HCT116 (cell line): ENCODE results near the gene BAIAP2. TPM values are rescaled to one million over a fixed set of nuclear protein-coding genes. Genes with fewer than 3 reads are reported as not detected.

Source experiments
- ATAC-seq: fragments of 200-7000 bp; cut with Tn5 transposase; 2 replicates; pipeline ENCODE4 v1.9.1; 2020; ENCODE audit warnings: mild to moderate bottlenecking, moderate library complexity
- BruUV-seq: library from RNA; stranded (reverse); fragments of 400-500 nt; replicated peaks from 2 replicates; lab custom pipeline; 2021; lab: Mats Ljungman, UMichigan
- CTCF ChIA-PET: fragments of 300-600 bp; sonication (Branson Sonifier 250); formaldehyde crosslinking; loops from one replicate; lab custom pipeline; 2021; ENCODE audit warnings: antibody characterized with exemption; lab: Charles Lee
- POLR2A ChIA-PET: fragments of 300-600, 350-600 bp; sonication (Branson Sonifier 250); formaldehyde crosslinking; loops from one replicate; lab custom pipeline; 2021; ENCODE audit warnings: antibody characterized with exemption; lab: Charles Lee
- RAD21 ChIA-PET, 2 experiments: fragments of 300-600 bp; sonication (Branson Sonifier 250); formaldehyde crosslinking; loops; one replicate each; lab custom pipeline; 2023; ENCODE audit warnings: low total read pairs in 2 of 2; ENCODE audit not compliant: uncharacterized antibody in 2 of 2, unreplicated experiment in 2 of 2, low non-redundant PET in 1 of 2; lab: Charles Lee
- DNase-seq: peaks from one replicate; pipeline ENCODE4 v3.0.0-alpha.2; 2010; ENCODE audit warnings: low read depth, low spot score
- H2AFZ ChIP-seq: fragments of 200-600 bp; shearing (Covaris generic), sonication (generic); 2 replicates; pipeline ENCODE4 v1.6.1; 2017; ENCODE audit warnings: low read depth, mixed run types, mixed read lengths, antibody characterized with exemption, low read length; ENCODE audit not compliant: poor library complexity, severe bottlenecking
- H3K27ac ChIP-seq: 2 replicates; pipeline ENCODE4 v1.5.1; 2012; ENCODE audit warnings: low read depth, low read length
- H3K27me3 ChIP-seq: fragments of 200-600 bp; sonication (generic); 2 replicates; pipeline ENCODE4 v1.6.1; 2016; ENCODE audit warnings: mixed run types, low read length, mixed read lengths; ENCODE audit not compliant: insufficient read depth
- H3K36me3 ChIP-seq, 2 experiments: fragments of 200-500 bp in 1 of 2; fragments of 200-600 bp in 1 of 2; sonication (Bioruptor generic) in 1 of 2; sonication (generic) in 1 of 2; 2 replicates each; pipeline versions ENCODE4 v1.5.1 to v1.6.1; 2014 to 2016; ENCODE audit warnings: low read length in 2 of 2, inconsistent platforms in 1 of 2, mixed read lengths in 1 of 2, mixed run types in 1 of 2; ENCODE audit not compliant: insufficient read depth in 2 of 2, control insufficient read depth in 1 of 2
- H3K4me1 ChIP-seq, 2 experiments: fragments of 200-600 bp in 1 of 2; sonication (generic) in 1 of 2; 2 replicates each; pipeline versions ENCODE4 v1.5.1 to v1.6.1; 2012 to 2017; ENCODE audit warnings: low read length in 2 of 2, inconsistent platforms in 1 of 2, mild to moderate bottlenecking in 1 of 2, mixed read lengths in 1 of 2, mixed run types in 1 of 2, moderate library complexity in 1 of 2; ENCODE audit not compliant: insufficient read depth in 2 of 2, control insufficient read depth in 1 of 2
- H3K4me2 ChIP-seq: fragments of 200-600 bp; sonication (generic); 2 replicates; pipeline ENCODE4 v1.6.1; 2017; ENCODE audit warnings: mixed run types, low read length, mixed read lengths
- H3K4me3 ChIP-seq, 2 experiments: fragments of 200-600 bp in 1 of 2; sonication (generic) in 1 of 2; replicated peaks in 1 of 2; 2 replicates each; pipeline ENCODE4 v1.5.1; 2011 to 2016; ENCODE audit warnings: low read length in 2 of 2, control low read depth in 1 of 2, low read depth in 1 of 2, mild to moderate bottlenecking in 1 of 2, mixed read lengths in 1 of 2, mixed run types in 1 of 2
- H3K79me2 ChIP-seq: fragments of 200-600 bp; sonication (generic); 2 replicates; pipeline ENCODE4 v1.6.1; 2017; ENCODE audit warnings: mild to moderate bottlenecking, mixed run types, low read length, moderate library complexity, mixed read lengths; ENCODE audit not compliant: insufficient read depth
- H3K9ac ChIP-seq: fragments of 200-600 bp; sonication (generic); 2 replicates; pipeline ENCODE4 v1.6.1; 2016; ENCODE audit warnings: low read length, mixed read lengths
- H3K9me2 ChIP-seq: fragments of 200-600 bp; sonication (generic), shearing (Covaris generic); 2 replicates; pipeline ENCODE4 v1.6.1; 2017; ENCODE audit warnings: mixed run types, mild to moderate bottlenecking, moderate library complexity; ENCODE audit not compliant: insufficient read depth
- H3K9me3 ChIP-seq, 2 experiments: fragments of 200-500 bp in 1 of 2; fragments of 200-600 bp in 1 of 2; sonication (Bioruptor generic) in 1 of 2; sonication (generic) in 1 of 2; 2 replicates each; pipeline ENCODE4 v1.6.1; 2014 to 2017; ENCODE audit warnings: low read length in 2 of 2, mixed read lengths in 2 of 2, inconsistent platforms in 1 of 2, low read depth in 1 of 2, mild to moderate bottlenecking in 1 of 2, mixed run types in 1 of 2, moderate library complexity in 1 of 2; ENCODE audit not compliant: control insufficient read depth in 1 of 2, insufficient read depth in 1 of 2
- H4K20me1 ChIP-seq: fragments of 200-600 bp; sonication (generic), shearing (Covaris generic); 2 replicates; pipeline ENCODE4 v1.6.1; 2017; ENCODE audit warnings: mixed run types, mild to moderate bottlenecking, moderate library complexity; ENCODE audit not compliant: insufficient read depth
- CBX3 ChIP-seq: IDR thresholded peaks from 2 replicates; pipeline ENCODE4 v1.6.1; 2012; ENCODE audit warnings: low read depth
- EGR1 ChIP-seq: IDR thresholded peaks from 2 replicates; pipeline ENCODE4 v1.6.1; 2012; ENCODE audit warnings: low read depth
- ELF1 ChIP-seq: IDR thresholded peaks from 2 replicates; pipeline ENCODE4 v1.6.1; 2012; ENCODE audit warnings: low read depth, borderline replicate concordance
- EZH2 ChIP-seq: fragments of 200-600 bp; sonication (generic); IDR thresholded peaks from 2 replicates; pipeline ENCODE4 v1.6.1; 2017; ENCODE audit warnings: antibody characterized with exemption, mixed run types
- EZH2phosphoT487 ChIP-seq: fragments of 200-600 bp; IDR thresholded peaks from 2 replicates; pipeline ENCODE4 v1.6.1; 2018; ENCODE audit warnings: antibody characterized with exemption, borderline replicate concordance
- JUND ChIP-seq: IDR thresholded peaks from 2 replicates; pipeline ENCODE4 v1.6.1; 2012
- POLR2A ChIP-seq: IDR thresholded peaks from 2 replicates; pipeline ENCODE4 v1.7.0; 2011; ENCODE audit warnings: borderline replicate concordance; ENCODE audit not compliant: insufficient read depth, insufficient read length; ENCODE audit errors: extremely low read depth
- POLR2AphosphoS5 ChIP-seq: IDR thresholded peaks from 2 replicates; pipeline ENCODE4 v1.6.1; 2011; ENCODE audit warnings: mild to moderate bottlenecking, low read depth, low read length, moderate library complexity
- RAD21 ChIP-seq: IDR thresholded peaks from 2 replicates; pipeline ENCODE4 v1.6.1; 2012; ENCODE audit warnings: low read depth, mild to moderate bottlenecking
- SIN3A ChIP-seq: IDR thresholded peaks from 2 replicates; pipeline ENCODE4 v1.6.1; 2012; ENCODE audit warnings: low read depth
- SRF ChIP-seq: IDR thresholded peaks from 2 replicates; pipeline ENCODE4 v1.6.1; 2012; ENCODE audit warnings: low read depth
- intact Hi-C: fragments of 100-400 bp; cut with micrococcal nuclease; formaldehyde crosslinking; loops from 2 replicates; pipeline ENCODE4 v1.10.0; 2022
- total RNA-seq: library from RNA; stranded (reverse); gene quantifications from one replicate; pipeline ENCODE4 v1.2.1, GENCODE V29; 2021; ENCODE audit not compliant: unreplicated experiment
- TF ChIP-seq, protein P1 (sequence below): IDR thresholded peaks from 2 replicates; pipeline ENCODE4 v1.6.1; 2012
- TF ChIP-seq, protein P2 (sequence below): IDR thresholded peaks from 2 replicates; pipeline ENCODE4 v1.6.1; 2012
- TF ChIP-seq, protein P3 (sequence below): IDR thresholded peaks from 2 replicates; pipeline ENCODE4 v1.6.1; 2011; ENCODE audit warnings: mild to moderate bottlenecking, low read length, moderate library complexity; ENCODE audit not compliant: insufficient replicate concordance; ENCODE audit errors: extremely low read depth
- TF ChIP-seq, protein P4 (sequence below), 3 experiments: fragments of 200-600 bp in 1 of 3; sonication (generic) in 1 of 3; IDR thresholded peaks in 2 of 3; conservative IDR thresholded peaks in 1 of 3; 2 replicates each; pipeline ENCODE4 v1.5.1; 2012 to 2017; ENCODE audit warnings: low read depth in 2 of 3, low read length in 2 of 3, antibody characterized with exemption in 1 of 3, borderline replicate concordance in 1 of 3, control low read depth in 1 of 3, mild to moderate bottlenecking in 1 of 3, mixed read lengths in 1 of 3, mixed run types in 1 of 3, moderate library complexity in 1 of 3; ENCODE audit not compliant: insufficient read depth in 1 of 3

BAIAP2 gene
- total RNA-seq, 1 experiment from 2014 or later = 105 TPM

DNA sequence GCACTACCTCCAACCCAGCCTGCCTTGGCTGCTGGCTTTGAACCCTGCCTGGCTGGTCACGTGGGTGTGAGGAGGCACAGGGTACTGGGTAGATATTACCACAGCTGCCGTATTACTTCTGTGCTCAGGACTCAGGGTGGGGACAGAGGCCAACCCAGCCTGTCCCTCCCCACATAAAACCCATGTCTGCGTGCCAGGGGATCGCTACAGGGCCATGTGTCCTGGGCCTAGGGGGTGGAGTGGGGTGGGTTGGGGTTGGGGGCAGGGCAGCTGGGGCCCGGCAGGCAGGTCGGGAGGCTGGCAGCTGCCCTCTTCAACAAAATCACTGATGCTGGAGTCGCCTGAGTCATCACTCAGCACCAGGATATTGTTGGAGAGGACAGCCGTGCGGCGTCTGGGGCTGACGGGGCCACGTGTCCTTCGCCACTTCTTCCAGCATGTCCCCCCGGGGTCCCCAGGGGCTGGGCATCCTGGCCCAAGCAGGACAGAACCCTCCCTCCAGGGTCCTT lies 90.7 kb downstream of the BAIAP2 start:
- BruUV-seq = no TSS peak
- H3K9me2 ChIP-seq = no peaks in the 10 kb centered on the region
- ChIA-PET RAD21 (no interaction called here), POLR2A (no interaction called here), CTCF (no interaction called here)
- no peak overlapping the region for H3K27ac ChIP-seq
- H3K4me1 ChIP-seq = no peaks in the 10 kb centered on the region
- no peak overlapping the region for H3K4me2 ChIP-seq
- H2AFZ ChIP-seq = no peak overlapping the region
- H3K79me2 ChIP-seq = no peaks in the 10 kb centered on the region
- DNase-seq = no peak
- ATAC-seq = no peak
- no peak overlapping the region for H3K9ac ChIP-seq
- no peaks in the 10 kb centered on the region for H3K27me3 ChIP-seq
- no peak overlapping the region for H3K4me3 ChIP-seq
- no peaks in the 10 kb centered on the region for H3K9me3 ChIP-seq
- no peaks in the 10 kb centered on the region for H4K20me1 ChIP-seq
- no peaks in the 10 kb centered on the region for H3K36me3 ChIP-seq
- TF ChIP-seq, protein P1, sequence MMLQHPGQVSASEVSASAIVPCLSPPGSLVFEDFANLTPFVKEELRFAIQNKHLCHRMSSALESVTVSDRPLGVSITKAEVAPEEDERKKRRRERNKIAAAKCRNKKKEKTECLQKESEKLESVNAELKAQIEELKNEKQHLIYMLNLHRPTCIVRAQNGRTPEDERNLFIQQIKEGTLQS = no peak
- no peak for TF ChIP-seq RAD21
- TF ChIP-seq, protein P2, sequence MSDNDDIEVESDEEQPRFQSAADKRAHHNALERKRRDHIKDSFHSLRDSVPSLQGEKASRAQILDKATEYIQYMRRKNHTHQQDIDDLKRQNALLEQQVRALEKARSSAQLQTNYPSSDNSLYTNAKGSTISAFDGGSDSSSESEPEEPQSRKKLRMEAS = no peak
- intact Hi-C loops = no loop called here

DNA sequence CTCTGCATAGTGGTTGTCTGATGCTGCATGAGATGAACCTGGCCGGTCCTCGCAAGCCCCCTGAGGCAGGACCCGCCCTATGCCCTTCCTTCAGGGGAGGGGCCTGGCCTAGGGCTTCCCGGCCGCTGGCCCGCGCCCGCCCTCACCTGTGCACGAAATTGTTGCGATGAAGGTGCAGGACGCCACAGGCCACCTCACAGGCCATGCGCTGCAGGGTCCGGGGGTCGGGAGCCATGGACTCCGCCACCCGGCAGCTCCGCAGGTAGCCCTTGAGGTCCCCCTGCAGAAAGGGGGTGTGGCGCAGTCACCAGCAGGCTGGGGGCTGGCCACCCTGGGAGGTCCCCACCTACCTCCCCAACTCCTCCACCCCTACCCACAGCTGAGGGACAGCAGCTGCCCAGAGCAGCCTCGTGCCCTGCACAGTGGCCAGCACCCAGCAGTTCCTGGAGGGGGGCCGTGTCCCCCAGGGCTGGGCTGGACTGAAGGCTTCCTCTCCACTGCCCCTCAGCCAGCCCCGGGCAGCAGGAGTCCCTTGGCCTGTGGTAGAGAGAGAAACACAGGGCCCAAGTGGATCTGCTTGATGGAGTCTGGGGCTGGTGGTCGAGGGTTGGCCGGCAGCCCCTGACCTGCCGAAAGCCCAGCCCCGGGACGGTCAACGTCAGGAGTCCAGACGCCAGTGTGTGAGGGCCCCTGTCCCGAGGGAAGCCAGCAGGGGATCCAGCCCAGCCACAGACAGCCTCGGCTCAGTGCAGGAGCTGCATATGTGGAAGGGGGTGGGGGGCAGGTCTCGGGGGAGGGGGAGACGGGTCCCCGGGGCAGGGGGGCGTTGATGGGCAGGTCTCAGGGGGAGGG lies 91.6 kb downstream of the BAIAP2 start:
- H3K27me3 ChIP-seq = no peaks in the 10 kb centered on the region
- no peak overlapping the region for H3K9ac ChIP-seq
- no peaks in the 10 kb centered on the region for H3K79me2 ChIP-seq
- H3K36me3 ChIP-seq = no peaks in the 10 kb centered on the region
- DNase-seq = no peak
- H3K4me1 ChIP-seq = no peaks in the 10 kb centered on the region
- H2AFZ ChIP-seq = no peak overlapping the region
- BruUV-seq = no TSS peak
- ChIA-PET CTCF (no interaction called here), RAD21 (no interaction called here)
- no peaks in the 10 kb centered on the region for H3K9me3 ChIP-seq
- intact Hi-C loops = no loop called here
- no peak overlapping the region for H3K4me3 ChIP-seq
- no peak for TF ChIP-seq POLR2AphosphoS5
- no peak for TF ChIP-seq EZH2phosphoT487
- TF ChIP-seq JUND = no peak
- TF ChIP-seq, protein P3, sequence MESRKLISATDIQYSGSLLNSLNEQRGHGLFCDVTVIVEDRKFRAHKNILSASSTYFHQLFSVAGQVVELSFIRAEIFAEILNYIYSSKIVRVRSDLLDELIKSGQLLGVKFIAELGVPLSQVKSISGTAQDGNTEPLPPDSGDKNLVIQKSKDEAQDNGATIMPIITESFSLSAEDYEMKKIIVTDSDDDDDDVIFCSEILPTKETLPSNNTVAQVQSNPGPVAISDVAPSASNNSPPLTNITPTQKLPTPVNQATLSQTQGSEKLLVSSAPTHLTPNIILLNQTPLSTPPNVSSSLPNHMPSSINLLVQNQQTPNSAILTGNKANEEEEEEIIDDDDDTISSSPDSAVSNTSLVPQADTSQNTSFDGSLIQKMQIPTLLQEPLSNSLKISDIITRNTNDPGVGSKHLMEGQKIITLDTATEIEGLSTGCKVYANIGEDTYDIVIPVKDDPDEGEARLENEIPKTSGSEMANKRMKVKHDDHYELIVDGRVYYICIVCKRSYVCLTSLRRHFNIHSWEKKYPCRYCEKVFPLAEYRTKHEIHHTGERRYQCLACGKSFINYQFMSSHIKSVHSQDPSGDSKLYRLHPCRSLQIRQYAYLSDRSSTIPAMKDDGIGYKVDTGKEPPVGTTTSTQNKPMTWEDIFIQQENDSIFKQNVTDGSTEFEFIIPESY = no peak
- TF ChIP-seq EZH2 = no peak
- TF ChIP-seq EGR1 = no peak
- no peak for TF ChIP-seq ELF1
- TF ChIP-seq, protein P4, sequence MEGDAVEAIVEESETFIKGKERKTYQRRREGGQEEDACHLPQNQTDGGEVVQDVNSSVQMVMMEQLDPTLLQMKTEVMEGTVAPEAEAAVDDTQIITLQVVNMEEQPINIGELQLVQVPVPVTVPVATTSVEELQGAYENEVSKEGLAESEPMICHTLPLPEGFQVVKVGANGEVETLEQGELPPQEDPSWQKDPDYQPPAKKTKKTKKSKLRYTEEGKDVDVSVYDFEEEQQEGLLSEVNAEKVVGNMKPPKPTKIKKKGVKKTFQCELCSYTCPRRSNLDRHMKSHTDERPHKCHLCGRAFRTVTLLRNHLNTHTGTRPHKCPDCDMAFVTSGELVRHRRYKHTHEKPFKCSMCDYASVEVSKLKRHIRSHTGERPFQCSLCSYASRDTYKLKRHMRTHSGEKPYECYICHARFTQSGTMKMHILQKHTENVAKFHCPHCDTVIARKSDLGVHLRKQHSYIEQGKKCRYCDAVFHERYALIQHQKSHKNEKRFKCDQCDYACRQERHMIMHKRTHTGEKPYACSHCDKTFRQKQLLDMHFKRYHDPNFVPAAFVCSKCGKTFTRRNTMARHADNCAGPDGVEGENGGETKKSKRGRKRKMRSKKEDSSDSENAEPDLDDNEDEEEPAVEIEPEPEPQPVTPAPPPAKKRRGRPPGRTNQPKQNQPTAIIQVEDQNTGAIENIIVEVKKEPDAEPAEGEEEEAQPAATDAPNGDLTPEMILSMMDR (IDR thresholded peaks at IDR 0.05 in 2 of 3, conservative IDR thresholded peaks at IDR 0.05 in 1 of 3; ENCODE audit: borderline replicate concordance in 1 of 3, insufficient read depth in 1 of 3, low read depth in 2 of 3, low read length in 2 of 3) = no peak
- TF ChIP-seq SIN3A = no peak
- no peak for TF ChIP-seq CBX3
- TF ChIP-seq SRF = no peak
- TF ChIP-seq POLR2A = no peak
- TF ChIP-seq, protein P2 = no peak
- TF ChIP-seq, all 23 proteins: peak for 0
- H3K4me2 ChIP-seq = no peak overlapping the region
- no peaks in the 10 kb centered on the region for H4K20me1 ChIP-seq
- POLR2A ChIA-PET = no interaction called here
- ATAC-seq = no peak
- H3K9me2 ChIP-seq = no peaks in the 10 kb centered on the region
- no peak overlapping the region for H3K27ac ChIP-seq
